ENCODE measurements around the gene IFI16.

DNA sequence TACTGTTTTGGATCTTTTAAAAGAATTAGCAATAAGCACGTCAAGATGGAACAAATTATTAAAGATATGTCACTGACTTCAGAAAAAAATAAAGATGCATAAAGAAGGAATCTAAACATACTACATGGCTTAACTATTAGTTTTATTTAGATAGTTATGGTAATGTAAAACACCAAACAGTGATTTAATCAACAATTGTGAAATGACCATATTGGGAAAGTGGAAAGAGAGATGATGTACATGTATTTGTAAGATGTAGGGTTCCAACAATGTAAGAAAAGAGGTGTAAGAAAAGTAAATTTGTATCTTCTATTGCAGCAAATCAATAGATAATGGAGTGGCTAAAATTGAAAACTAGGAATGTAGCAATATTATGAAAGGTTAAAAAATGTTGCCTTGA, 73.3 kb downstream of the IFI16 start:
- no peak for TF ChIP-seq SUZ12 (IDR thresholded peaks at IDR 0.05; ENCODE audit: extremely low read depth, insufficient read depth, insufficient read length)
- no peak for TF ChIP-seq YY1 (IDR thresholded peaks at IDR 0.05; ENCODE audit: insufficient read depth, insufficient read length)

Measured in NT2/D1 (cell line).